Left ventricle myocardium inferior (tissue), 1 donor: Measurements from ENCODE around the gene TMA7. TPM values are rescaled to one million over a fixed set of nuclear protein-coding genes. Genes with fewer than 3 reads are reported as not detected.

ENCODE experiments used
- DNase-seq: peaks from one replicate; pipeline ENCODE4 v3.0.0-alpha.2; 2020
- H3K27ac ChIP-seq: fragments of 200-600 bp; replicated peaks from 2 replicates; pipeline ENCODE4 v1.8.0; 2021
- H3K27me3 ChIP-seq: fragments of 200-600 bp; 2 replicates; pipeline ENCODE4 v1.8.0; 2021; ENCODE audit warnings: low read depth
- H3K36me3 ChIP-seq: fragments of 200-600 bp; 2 replicates; pipeline ENCODE4 v1.8.0; 2021
- H3K4me1 ChIP-seq: fragments of 200-600 bp; 2 replicates; pipeline ENCODE4 v1.8.0; 2021
- H3K4me3 ChIP-seq: fragments of 200-600 bp; 2 replicates; pipeline ENCODE4 v1.8.0; 2021; ENCODE audit warnings: mild to moderate bottlenecking, moderate library complexity
- H3K9me3 ChIP-seq: fragments of 200-600 bp; replicated peaks from 2 replicates; pipeline ENCODE4 v1.8.0; 2021
- intact Hi-C: fragments of 100-400 bp; cut with micrococcal nuclease; formaldehyde crosslinking; loops from one replicate; pipeline ENCODE4 v1.11.0; 2022
- total RNA-seq: library from RNA; stranded (reverse); fragmentation: NEBNext Ultra II Directional; extraction: Animal tissue kit (Norgen Biotek cat#: 25700); gene quantifications from one replicate; pipeline ENCODE4 v1.2.1, GENCODE V29; 2021
- TF ChIP-seq, protein P1 (sequence below): fragments of 200-600 bp; IDR thresholded peaks from 2 replicates; pipeline ENCODE4 v1.8.0; 2021; ENCODE audit warnings: antibody characterized with exemption, mild to moderate bottlenecking, borderline replicate concordance
- donor health status: DM: no; HTN: yes; CAD: no; lungs with severe emphysema.

Gene TMA7
- total RNA-seq, 1 donor from 2014 or later = 258 TPM

- Histone ChIP-seq H3K27ac (no peak overlapping the region), H3K36me3 (peaks cover 79% of the 10 kb centered on the region), H3K9me3 (no peaks in the 10 kb centered on the region), H3K4me1 (peaks cover 9% of the 10 kb centered on the region), H3K27me3 (no peaks in the 10 kb centered on the region), H3K4me3 (no peak overlapping the region)
- DNase-seq = no peak
- intact Hi-C loops = no loop called here
- TF ChIP-seq, protein P1, sequence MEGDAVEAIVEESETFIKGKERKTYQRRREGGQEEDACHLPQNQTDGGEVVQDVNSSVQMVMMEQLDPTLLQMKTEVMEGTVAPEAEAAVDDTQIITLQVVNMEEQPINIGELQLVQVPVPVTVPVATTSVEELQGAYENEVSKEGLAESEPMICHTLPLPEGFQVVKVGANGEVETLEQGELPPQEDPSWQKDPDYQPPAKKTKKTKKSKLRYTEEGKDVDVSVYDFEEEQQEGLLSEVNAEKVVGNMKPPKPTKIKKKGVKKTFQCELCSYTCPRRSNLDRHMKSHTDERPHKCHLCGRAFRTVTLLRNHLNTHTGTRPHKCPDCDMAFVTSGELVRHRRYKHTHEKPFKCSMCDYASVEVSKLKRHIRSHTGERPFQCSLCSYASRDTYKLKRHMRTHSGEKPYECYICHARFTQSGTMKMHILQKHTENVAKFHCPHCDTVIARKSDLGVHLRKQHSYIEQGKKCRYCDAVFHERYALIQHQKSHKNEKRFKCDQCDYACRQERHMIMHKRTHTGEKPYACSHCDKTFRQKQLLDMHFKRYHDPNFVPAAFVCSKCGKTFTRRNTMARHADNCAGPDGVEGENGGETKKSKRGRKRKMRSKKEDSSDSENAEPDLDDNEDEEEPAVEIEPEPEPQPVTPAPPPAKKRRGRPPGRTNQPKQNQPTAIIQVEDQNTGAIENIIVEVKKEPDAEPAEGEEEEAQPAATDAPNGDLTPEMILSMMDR = no peak
These were observed 33.3 kb upstream of the TMA7 start for GRCh38 chr3:48406443-48407431.

GRCh38 chr3:48407542-48408099 lies 32.4 kb upstream of the TMA7 start:
- no peak overlapping the region for H3K27ac ChIP-seq
- no peak for DNase-seq

GRCh38 chr3:48408823-48409281 lies 31.2 kb upstream of the TMA7 start:
- peaks cover 95% of the 10 kb centered on the region for H3K36me3 ChIP-seq
- intact Hi-C loops = no loop called here
- TF ChIP-seq, protein P1 = no peak
- no peaks in the 10 kb centered on the region for H3K9me3 ChIP-seq
- no peak overlapping the region for H3K4me3 ChIP-seq
- H3K27me3 ChIP-seq = no peaks in the 10 kb centered on the region
- H3K4me1 ChIP-seq = no peaks in the 10 kb centered on the region
- no peak for DNase-seq
- no peak overlapping the region for H3K27ac ChIP-seq

More at GRCh38 chr3:48407542-48408099, 32.4 kb upstream of the TMA7 start:
- Histone ChIP-seq H3K36me3 (peaks cover 88% of the 10 kb centered on the region), H3K4me1 (peaks cover under 1% of the 10 kb centered on the region), H3K9me3 (no peaks in the 10 kb centered on the region), H3K4me3 (no peak overlapping the region), H3K27me3 (no peaks in the 10 kb centered on the region)
- TF ChIP-seq, protein P1 = no peak
- intact Hi-C loops = no loop called here

GRCh38 chr3:48409291-48410201 lies 30.5 kb upstream of the TMA7 start:
- no peak overlapping the region for H3K27ac ChIP-seq
- peak; percentile 11 for DNase-seq

More at GRCh38 chr3:48409291-48410201, 30.5 kb upstream of the TMA7 start:
- Histone ChIP-seq H3K4me1 (no peaks in the 10 kb centered on the region), H3K27me3 (no peaks in the 10 kb centered on the region), H3K9me3 (no peaks in the 10 kb centered on the region), H3K36me3 (peaks cover 95% of the 10 kb centered on the region), H3K4me3 (no peak overlapping the region)
- TF ChIP-seq, protein P1 = no peak
- intact Hi-C loops = no loop called here
